VCaP (cell line): ENCODE data around the gene HOXB8.

Experiments used
- H3K27ac ChIP-seq: fragments of 450-650 bp; 2 replicates; pipeline ENCODE4 v1.5.1; 2017
- CTCF ChIP-seq: fragments of 450-650 bp; conservative IDR thresholded peaks from 2 replicates; pipeline ENCODE4 v1.5.1; 2017; ENCODE audit warnings: mild to moderate bottlenecking, moderate library complexity

Gene HOXB8

GRCh38 chr17:48630009-48630924, 15.2 kb upstream of the HOXB8 start:
- TF ChIP-seq CTCF = no peak
- H3K27ac ChIP-seq = no peak overlapping the region

DNA sequence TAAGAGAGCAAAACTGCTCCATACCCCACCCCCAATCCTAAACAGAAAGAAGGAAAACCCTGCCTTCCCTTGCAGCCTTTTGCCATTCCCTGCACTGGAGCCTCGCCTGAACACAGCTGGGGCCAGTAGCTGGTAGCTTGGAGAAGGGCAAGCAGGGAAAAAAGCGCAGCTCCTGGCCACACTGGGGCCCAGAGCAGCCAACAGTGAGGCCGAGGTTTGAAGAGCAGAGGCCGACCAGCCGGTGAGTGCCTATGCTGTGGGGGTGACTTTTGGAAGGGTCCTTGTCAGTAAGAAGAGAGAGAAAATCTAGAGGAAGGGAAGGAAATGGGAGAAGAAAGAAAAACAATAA, 14.3 kb upstream of the HOXB8 start:
- no peak overlapping the region for H3K27ac ChIP-seq
- TF ChIP-seq CTCF = no peak

DNA sequence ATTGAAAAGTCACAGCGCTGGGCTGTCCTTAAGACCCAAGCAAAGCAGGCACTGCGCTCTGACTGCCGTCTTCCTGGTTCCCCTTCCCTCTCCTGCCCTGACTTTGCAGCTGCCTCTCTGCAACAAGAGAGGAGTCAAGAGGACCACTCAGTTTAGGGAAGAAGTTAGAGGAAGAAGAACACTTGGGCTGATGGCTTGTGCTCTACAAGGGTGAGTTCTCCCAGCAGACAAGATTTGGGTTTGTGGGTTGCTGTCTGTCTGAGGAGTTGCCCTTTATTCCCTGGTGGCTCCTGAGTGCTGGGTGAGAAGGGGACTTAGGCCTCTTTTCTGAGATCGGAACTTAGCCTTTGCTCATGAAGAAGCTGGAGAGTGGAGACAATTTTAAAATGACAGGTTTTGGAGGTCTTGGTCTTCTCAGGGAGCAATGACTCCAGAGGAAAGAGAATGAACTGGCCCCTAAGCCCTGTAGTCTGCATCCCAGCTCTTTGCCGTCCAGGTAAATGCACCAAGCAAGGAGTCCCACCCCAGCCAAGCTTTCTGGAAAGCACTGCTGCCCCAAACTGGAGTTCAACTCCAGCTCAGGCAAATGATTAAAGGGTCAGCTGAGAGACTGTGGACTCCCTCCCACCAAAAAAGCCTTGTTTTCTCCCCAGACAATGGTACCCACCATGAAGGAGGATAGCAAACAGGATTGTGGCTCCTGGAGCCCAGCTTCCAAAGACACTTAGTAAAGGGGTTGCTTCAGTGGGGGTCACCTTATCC, 13.7 kb upstream of the HOXB8 start:
- no peak for TF ChIP-seq CTCF
- no peak overlapping the region for H3K27ac ChIP-seq

- H3K27ac ChIP-seq = no peak overlapping the region
- TF ChIP-seq CTCF = no peak
These were observed 12.8 kb upstream of the HOXB8 start for GRCh38 chr17:48627623-48628521.

GRCh38 chr17:48627118-48627597, 12.1 kb upstream of the HOXB8 start:
- H3K27ac ChIP-seq = no peak overlapping the region
- no peak for TF ChIP-seq CTCF

GRCh38 chr17:48626245-48627117, 11.4 kb upstream of the HOXB8 start, which contains the start of gene HOXB9:
HOXB9 (minus strand) TSS chr17:48626358; CDS start chr17:48626269, 89 bp downstream.
- TF ChIP-seq CTCF = no peak
- peak within 1 kb of the TSS; percentile 49 for H3K27ac ChIP-seq
